AG10803 (cell line): ENCODE results near the gene VMO1.

Experiments
- DNase-seq: peaks from one replicate; pipeline ENCODE4 v3.0.0; 2010; ENCODE audit warnings: low read depth
- H3K4me3 ChIP-seq: 2 replicates; pipeline ENCODE4 v1.5.1; 2011; ENCODE audit warnings: mild to moderate bottlenecking, low read length, control low read depth
- TF ChIP-seq, protein P1 (sequence below): conservative IDR thresholded peaks from 2 replicates; pipeline ENCODE4 v1.5.1; 2011; ENCODE audit warnings: mild to moderate bottlenecking, low read length, control low read depth, inconsistent platforms

Gene VMO1

GRCh38 chr17:4739122-4740024 lies 46.8 kb downstream of the VMO1 start, which contains the start of the genes CXCL16 and ZMYND15:
Gene CXCL16 (minus strand): TSS chr17:4739928. CDS start chr17:4739339, 589 bp downstream.
Gene ZMYND15 (plus strand): TSS chr17:4739833. CDS start chr17:4740549, 716 bp downstream.
- peak; percentile 27 for DNase-seq
- peak within 1 kb of the TSS; percentile 66 for H3K4me3 ChIP-seq
- TF ChIP-seq, protein P1, sequence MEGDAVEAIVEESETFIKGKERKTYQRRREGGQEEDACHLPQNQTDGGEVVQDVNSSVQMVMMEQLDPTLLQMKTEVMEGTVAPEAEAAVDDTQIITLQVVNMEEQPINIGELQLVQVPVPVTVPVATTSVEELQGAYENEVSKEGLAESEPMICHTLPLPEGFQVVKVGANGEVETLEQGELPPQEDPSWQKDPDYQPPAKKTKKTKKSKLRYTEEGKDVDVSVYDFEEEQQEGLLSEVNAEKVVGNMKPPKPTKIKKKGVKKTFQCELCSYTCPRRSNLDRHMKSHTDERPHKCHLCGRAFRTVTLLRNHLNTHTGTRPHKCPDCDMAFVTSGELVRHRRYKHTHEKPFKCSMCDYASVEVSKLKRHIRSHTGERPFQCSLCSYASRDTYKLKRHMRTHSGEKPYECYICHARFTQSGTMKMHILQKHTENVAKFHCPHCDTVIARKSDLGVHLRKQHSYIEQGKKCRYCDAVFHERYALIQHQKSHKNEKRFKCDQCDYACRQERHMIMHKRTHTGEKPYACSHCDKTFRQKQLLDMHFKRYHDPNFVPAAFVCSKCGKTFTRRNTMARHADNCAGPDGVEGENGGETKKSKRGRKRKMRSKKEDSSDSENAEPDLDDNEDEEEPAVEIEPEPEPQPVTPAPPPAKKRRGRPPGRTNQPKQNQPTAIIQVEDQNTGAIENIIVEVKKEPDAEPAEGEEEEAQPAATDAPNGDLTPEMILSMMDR: no peak

- TF ChIP-seq, protein P1: no peak
- H3K4me3 ChIP-seq: peak overlapping the region; percentile 66
- no peak for DNase-seq
Measured at GRCh38 chr17:4738136-4739121, 47.7 kb downstream of the VMO1 start.

GRCh38 chr17:4735876-4736651 lies 50.1 kb downstream of the VMO1 start:
- DNase-seq: peak; percentile 42
- H3K4me3 ChIP-seq: no peak overlapping the region
- TF ChIP-seq, protein P1: no peak
